ENCODE results near the gene PTPRR.
"Not testable (repeated sequence)": the region's sequence is repeated elsewhere in the genome, so short reads cannot be mapped to it uniquely, and the experiment has no call there.

Gene PTPRR

GRCh38 chr12:70739756-70740155 is 180.8 kb downstream of the PTPRR start:
- no peak for DNase-seq

GRCh38 chr12:70736351-70737133 is 184.0 kb downstream of the PTPRR start:
- DNase-seq: no peak

GRCh38 chr12:70735197-70735596 is 185.3 kb downstream of the PTPRR start:
- DNase-seq: not testable (repeated sequence)

GRCh38 chr12:70733385-70733784 is 187.2 kb downstream of the PTPRR start:
- DNase-seq: peak; percentile 24

- no peak for DNase-seq
These were observed 188.3 kb downstream of the PTPRR start for GRCh38 chr12:70732287-70732686.

- DNase-seq: no peak
These were observed 189.8 kb downstream of the PTPRR start for GRCh38 chr12:70730675-70731180.

GRCh38 chr12:70724444-70724843 is 196.1 kb downstream of the PTPRR start:
- DNase-seq: no peak

GRCh38 chr12:70722584-70723343 is 197.8 kb downstream of the PTPRR start:
- no peak for DNase-seq

GRCh38 chr12:70721656-70722357 is 198.7 kb downstream of the PTPRR start:
- DNase-seq: no peak

- no peak for DNase-seq
These were observed 199.3 kb downstream of the PTPRR start for GRCh38 chr12:70721216-70721615.

GRCh38 chr12:70719672-70720420 is 200.7 kb downstream of the PTPRR start:
- peak; percentile 66 for DNase-seq

GRCh38 chr12:70719071-70719470 is 201.5 kb downstream of the PTPRR start:
- no peak for DNase-seq

GRCh38 chr12:70711831-70712230 is 208.7 kb downstream of the PTPRR start:
- no peak for DNase-seq

GRCh38 chr12:70709022-70709421 is 211.5 kb downstream of the PTPRR start:
- no peak for DNase-seq

GRCh38 chr12:70706611-70707010 is 213.9 kb downstream of the PTPRR start:
- DNase-seq: no peak

GRCh38 chr12:70698345-70698744 is 222.2 kb downstream of the PTPRR start:
- DNase-seq: no peak

GRCh38 chr12:70695361-70696023 is 225.0 kb downstream of the PTPRR start:
- no peak for DNase-seq

- DNase-seq: no peak
These were observed 227.8 kb downstream of the PTPRR start for GRCh38 chr12:70692681-70693288.

GRCh38 chr12:70691018-70691672 is 229.4 kb downstream of the PTPRR start:
- no peak for DNase-seq

- no peak for DNase-seq
These were observed 233.6 kb downstream of the PTPRR start for GRCh38 chr12:70686907-70687306.

- DNase-seq: no peak
These were observed 234.2 kb downstream of the PTPRR start for GRCh38 chr12:70686299-70686698.
